RWPE2 (cell line): ENCODE results near the gene PSMG3.

Source experiments
- ATAC-seq: fragments of 200-7000 bp; cut with Tn5 transposase; 3 replicates; pipeline ENCODE4 v1.9.1; 2021; ENCODE audit warnings: low read depth
- DNase-seq: peaks from one replicate; pipeline ENCODE4 v3.0.0-alpha.2; 2020; ENCODE audit warnings: low spot score
- H3K27ac ChIP-seq: fragments of 450-650 bp; 2 replicates; pipeline ENCODE4 v1.5.1; 2017; ENCODE audit warnings: mild to moderate bottlenecking; ENCODE audit not compliant: poor library complexity, severe bottlenecking
- H3K27me3 ChIP-seq: fragments of 250-450 bp; sonication (Bioruptor Pico); 2 replicates; pipeline ENCODE4 v1.5.1; 2021; ENCODE audit warnings: mild to moderate bottlenecking, moderate library complexity; ENCODE audit not compliant: insufficient read depth, poor library complexity, severe bottlenecking
- H3K36me3 ChIP-seq: fragments of 250-450 bp; sonication (Bioruptor Pico); 2 replicates; pipeline ENCODE4 v1.5.1; 2020; ENCODE audit warnings: low read depth, mild to moderate bottlenecking, moderate library complexity
- H3K4me1 ChIP-seq: fragments of 250-450 bp; sonication (Bioruptor Pico); 2 replicates; pipeline ENCODE4 v1.5.1; 2021; ENCODE audit warnings: mild to moderate bottlenecking, moderate library complexity; ENCODE audit not compliant: insufficient read depth, poor library complexity, severe bottlenecking
- H3K4me3 ChIP-seq: fragments of 250-450 bp; sonication (Bioruptor Pico); 2 replicates; pipeline ENCODE4 v1.5.1; 2021; ENCODE audit warnings: mild to moderate bottlenecking, moderate library complexity; ENCODE audit not compliant: severe bottlenecking
- H3K9me3 ChIP-seq: fragments of 250-450 bp; sonication (Bioruptor Pico); 2 replicates; pipeline ENCODE4 v1.5.1; 2021; ENCODE audit warnings: mild to moderate bottlenecking, moderate library complexity; ENCODE audit not compliant: severe bottlenecking
- TF ChIP-seq, protein P1 (sequence below): fragments of 450-650 bp; IDR thresholded peaks from one replicate; pipeline ENCODE4 v1.5.1; 2017; ENCODE audit warnings: mild to moderate bottlenecking, moderate library complexity; ENCODE audit not compliant: poor library complexity, severe bottlenecking

Gene PSMG3

DNA sequence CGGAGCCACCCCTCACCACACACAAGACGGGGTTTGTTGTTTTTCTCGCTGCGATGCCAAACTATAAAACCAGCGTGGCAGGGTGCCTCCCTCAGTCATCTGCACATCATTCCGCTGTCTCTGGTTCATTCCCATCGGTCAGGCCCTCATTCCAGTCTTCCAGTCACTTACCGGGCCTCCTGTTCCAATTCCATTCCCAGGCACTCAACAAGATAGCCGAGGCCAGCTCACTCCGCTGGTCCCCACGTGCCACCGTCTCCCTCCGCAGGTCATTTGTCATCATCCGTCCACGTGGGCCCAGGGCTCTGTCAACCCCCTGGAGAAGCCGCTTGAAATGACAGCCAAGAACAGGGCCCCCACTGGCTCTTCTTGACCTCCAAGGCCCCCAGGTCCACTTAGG is 7.7 kb downstream of the PSMG3 start:
- DNase-seq: no peak
- H3K27me3 ChIP-seq: no peaks in the 10 kb centered on the region
- no peak for ATAC-seq
- TF ChIP-seq, protein P1, sequence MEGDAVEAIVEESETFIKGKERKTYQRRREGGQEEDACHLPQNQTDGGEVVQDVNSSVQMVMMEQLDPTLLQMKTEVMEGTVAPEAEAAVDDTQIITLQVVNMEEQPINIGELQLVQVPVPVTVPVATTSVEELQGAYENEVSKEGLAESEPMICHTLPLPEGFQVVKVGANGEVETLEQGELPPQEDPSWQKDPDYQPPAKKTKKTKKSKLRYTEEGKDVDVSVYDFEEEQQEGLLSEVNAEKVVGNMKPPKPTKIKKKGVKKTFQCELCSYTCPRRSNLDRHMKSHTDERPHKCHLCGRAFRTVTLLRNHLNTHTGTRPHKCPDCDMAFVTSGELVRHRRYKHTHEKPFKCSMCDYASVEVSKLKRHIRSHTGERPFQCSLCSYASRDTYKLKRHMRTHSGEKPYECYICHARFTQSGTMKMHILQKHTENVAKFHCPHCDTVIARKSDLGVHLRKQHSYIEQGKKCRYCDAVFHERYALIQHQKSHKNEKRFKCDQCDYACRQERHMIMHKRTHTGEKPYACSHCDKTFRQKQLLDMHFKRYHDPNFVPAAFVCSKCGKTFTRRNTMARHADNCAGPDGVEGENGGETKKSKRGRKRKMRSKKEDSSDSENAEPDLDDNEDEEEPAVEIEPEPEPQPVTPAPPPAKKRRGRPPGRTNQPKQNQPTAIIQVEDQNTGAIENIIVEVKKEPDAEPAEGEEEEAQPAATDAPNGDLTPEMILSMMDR: no peak
- no peaks in the 10 kb centered on the region for H3K9me3 ChIP-seq
- peaks cover 22% of the 10 kb centered on the region for H3K4me1 ChIP-seq
- peaks cover 6% of the 10 kb centered on the region for H3K36me3 ChIP-seq
- H3K27ac ChIP-seq: no peak overlapping the region
- no peak overlapping the region for H3K4me3 ChIP-seq

DNA sequence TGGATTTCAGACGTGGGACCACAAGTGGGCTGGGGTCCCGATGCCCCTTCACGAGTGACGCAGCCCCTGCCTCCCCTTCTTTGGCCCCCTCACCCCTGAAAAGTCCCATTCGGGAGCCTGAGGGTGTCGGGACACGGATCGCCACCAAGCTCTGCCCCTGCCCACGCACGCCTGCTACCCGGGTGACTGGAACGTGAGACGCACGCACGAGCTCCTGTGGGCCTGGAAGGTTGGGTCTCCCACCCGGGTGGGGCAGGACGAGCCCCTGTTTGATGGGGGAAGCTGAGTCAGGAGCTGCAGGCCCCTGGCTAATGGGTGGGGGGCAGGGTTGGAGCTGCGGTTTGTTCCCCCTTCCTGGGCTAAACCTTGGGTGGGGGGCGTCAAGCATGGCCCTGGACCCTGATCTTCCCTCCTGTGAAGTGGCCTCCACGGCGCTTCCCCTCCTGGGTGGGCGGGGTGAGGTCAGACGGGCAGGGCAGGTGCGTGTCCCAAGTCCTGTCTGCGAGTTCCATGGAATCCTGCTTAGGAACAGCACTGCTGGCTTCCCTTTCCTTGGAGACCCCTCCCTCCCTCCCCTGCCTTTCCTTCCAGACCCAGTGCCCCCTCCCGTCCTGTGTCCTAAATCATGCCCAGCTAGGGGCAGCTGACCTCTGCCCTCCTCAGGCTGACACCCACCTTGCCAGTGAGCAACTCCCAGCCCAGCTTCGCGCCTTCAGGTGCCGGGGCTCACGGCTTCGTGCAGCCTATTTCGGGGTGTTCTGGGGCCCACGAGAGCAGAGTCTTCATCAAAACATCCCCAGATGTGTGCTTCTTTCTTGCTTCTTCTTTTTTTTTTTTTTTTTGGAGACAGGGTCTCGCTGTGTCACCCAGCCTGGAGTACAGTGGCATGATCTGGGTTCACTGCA is 8.5 kb downstream of the PSMG3 start:
- no peak overlapping the region for H3K4me3 ChIP-seq
- peaks cover 24% of the 10 kb centered on the region for H3K4me1 ChIP-seq
- no peak for ATAC-seq
- no peaks in the 10 kb centered on the region for H3K27me3 ChIP-seq
- no peak overlapping the region for H3K27ac ChIP-seq
- TF ChIP-seq, protein P1: no peak
- H3K9me3 ChIP-seq: no peaks in the 10 kb centered on the region
- H3K36me3 ChIP-seq: no peaks in the 10 kb centered on the region
- no peak for DNase-seq

DNA sequence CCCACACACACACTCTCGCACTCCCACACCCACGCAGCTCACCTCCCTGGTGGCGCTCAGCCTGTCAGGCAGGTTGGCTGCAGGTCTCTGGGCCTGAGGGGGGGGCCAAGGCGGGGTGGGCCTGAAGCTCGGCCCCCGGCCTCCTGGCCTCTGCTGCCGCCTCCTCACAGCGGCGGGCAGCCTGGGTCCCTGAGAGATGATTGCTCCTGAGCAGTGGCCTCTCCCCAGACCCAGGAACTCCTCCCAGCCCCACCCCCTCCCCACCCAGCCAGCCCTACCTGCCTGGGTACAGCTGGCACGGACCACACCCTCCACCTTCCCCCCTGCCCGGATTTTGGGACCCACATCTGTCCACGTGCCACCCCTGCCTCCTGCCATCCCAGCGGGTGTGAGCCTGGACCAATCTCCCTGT is 9.2 kb downstream of the PSMG3 start:
- no peak for ATAC-seq

DNA sequence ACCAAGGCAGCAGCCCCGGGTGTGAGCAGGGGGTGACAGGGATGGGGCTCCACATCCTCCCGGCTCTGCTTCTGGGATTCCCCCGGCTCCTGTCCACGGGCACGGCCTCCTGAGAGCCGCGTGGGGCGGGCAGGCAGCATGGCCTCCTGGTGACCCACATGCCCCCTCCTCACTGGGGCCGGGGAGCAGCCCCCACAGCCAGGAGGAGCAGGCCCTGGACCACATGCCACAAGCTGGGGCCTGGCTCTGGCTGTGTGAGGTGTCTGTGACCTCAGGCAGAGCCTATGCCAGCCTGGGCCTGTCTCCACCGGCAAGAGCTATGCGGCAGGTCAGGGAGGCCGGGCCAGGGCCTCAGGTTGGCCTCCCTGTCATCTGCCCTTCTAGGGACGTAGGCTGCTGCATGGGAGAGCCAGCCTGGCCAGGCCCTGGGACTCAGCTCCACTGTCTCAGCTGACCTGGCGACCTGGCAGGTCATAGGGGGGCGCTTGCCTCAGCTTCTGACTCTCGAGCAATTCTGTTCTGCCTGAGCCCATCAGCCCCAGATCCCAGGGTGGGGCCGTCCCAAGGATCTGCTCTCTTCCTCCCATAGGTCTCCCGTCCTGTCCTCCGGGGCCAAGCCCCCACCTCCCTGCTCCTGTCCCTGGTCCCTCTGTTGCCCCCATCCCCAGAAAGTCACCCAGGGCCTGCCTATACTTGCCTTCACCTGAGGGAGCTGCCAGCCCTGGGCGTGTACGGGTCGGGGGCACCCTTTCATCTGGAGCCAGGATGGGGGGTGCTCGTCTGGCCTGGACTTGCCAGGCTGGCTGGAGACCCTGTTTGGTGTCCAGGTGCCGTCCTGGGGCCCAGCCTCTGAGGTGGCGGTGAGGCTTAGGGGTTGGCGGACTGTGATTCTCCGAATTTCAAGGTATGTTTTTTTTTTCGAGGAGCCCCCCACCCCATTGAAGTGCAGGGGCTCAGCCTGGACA is 9.9 kb downstream of the PSMG3 start:
- H3K36me3 ChIP-seq: no peaks in the 10 kb centered on the region
- DNase-seq (peak; percentile 78), ATAC-seq (peak; percentile 50)
- H3K27ac ChIP-seq: peak overlapping the region; percentile 48
- H3K9me3 ChIP-seq: no peaks in the 10 kb centered on the region
- TF ChIP-seq, protein P1: no peak
- H3K4me1 ChIP-seq: peaks cover 35% of the 10 kb centered on the region
- H3K27me3 ChIP-seq: no peaks in the 10 kb centered on the region
- no peak overlapping the region for H3K4me3 ChIP-seq

More for the DNA sequence above, 9.2 kb downstream of the PSMG3 start:
- H3K27me3 ChIP-seq: no peaks in the 10 kb centered on the region
- peak overlapping the region; percentile 48 for H3K27ac ChIP-seq
- H3K4me1 ChIP-seq: peaks cover 30% of the 10 kb centered on the region
- TF ChIP-seq, protein P1: no peak
- H3K4me3 ChIP-seq: no peak overlapping the region
- no peaks in the 10 kb centered on the region for H3K36me3 ChIP-seq
- DNase-seq: no peak
- no peaks in the 10 kb centered on the region for H3K9me3 ChIP-seq
